Stimulated activated CD4-positive, alpha-beta T cell treated with anti-CD3 and anti-CD28 coated beads, Interleukin-4, amount 100 ng/mL, for 48 hours (primary cell): ENCODE measurements around the gene OR2T5.
"Not testable (repeated sequence)": the region's sequence is repeated elsewhere in the genome, so short reads cannot be mapped to it uniquely, and the experiment has no call there.

Experiments
- DNase-seq, 2 donors: peaks; one replicate each; pipeline ENCODE4 v3.0.0-alpha.2; 2020; ENCODE audit warnings: low read depth in 2 of 2

Gene OR2T5

DNA sequence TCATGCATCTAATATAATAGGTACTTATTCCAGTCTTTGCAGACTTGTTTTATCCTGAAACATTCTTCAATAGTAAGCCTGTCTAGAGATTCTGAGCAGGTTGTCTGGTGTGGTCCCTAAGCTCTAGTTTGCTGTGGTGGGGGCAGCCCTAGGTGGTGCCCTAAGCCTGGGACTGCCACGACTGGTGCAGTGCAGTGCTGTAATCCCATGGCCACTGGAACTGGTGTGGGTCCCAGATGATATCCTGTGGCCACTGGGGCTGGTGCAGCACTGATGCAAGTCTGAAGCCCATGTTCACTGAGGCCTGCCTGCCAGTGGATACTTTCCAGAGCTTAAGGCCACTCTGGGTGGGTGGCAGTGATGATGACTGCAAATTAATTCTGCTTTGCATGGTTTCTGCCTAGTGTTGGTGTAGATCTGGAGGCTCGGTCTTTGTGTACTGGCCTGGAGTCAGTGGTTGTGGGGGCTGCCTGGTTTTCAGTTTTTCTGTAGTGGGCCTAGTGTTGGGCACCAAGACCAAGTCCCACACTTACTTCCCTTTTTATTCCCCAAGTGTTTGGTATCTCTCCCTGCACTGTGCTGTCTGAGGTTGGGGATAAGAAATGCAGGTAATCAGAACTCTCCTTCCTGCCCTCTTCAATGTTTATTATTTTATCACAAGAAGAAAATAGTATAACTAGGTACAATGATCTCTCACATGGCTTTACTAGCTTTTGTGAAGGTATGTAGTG lies 12.1 kb downstream of the OR2T5 start:
- DNase-seq = not testable (repeated sequence)

DNA sequence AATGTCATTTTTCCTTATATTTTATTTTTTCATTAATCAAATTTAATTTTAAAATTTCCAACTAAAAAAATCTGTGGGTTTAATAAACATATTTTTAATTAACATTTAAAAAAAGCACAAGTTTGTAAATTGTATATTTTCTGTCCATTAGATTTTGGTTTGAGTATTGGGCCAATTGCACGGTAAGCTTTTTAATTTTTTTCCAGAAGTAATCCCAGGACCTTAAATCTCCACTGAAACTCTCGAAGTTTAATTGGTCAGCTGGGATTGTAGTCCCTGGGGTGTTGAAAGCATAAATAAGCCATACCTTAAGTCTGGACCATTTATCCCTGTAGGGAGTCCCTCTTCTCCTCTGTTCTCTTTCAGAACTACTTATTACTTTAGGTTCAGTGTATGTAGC lies 19.4 kb downstream of the OR2T5 start, which contains the start of gene OR2G6:
OR2G6 (plus strand) TSS at position 301 of the 400 bp plus-strand sequence. CDS start 13,574 bp downstream, outside the sequence.
- not testable (repeated sequence) for DNase-seq

DNA sequence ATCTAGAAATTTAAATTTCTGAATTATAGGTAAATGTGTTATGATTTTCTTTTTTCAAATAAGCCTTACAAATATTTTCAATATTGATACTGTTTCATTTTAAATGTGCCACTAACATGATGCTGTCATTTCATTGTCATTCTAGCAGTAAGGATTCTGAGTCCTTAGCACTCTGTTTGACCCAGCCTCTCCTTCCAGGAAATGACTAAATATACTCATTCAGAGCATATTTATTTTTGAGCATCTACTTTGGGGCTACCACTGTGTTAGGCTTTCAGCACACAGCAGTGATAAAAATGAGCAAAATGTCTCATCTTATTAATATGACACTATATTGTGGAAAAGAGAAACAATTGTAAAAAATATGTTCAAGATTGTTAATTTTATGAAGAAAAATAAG lies 21.8 kb downstream of the OR2T5 start:
- not testable (repeated sequence) for DNase-seq

DNA sequence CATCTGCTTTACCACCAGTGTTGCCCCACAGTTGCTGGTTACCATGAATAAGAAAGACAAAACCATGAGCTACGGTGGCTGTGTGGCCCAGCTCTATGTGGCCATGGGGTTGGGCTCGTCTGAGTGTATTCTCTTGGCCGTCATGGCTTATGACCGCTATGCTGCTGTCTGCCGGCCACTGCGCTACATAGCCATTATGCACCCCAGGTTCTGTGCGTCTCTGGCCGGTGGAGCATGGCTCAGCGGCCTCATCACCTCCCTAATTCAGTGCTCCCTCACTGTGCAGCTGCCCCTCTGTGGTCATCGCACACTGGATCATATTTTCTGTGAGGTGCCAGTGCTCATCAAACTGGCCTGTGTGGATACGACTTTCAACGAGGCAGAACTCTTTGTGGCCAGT lies 33.5 kb downstream of the OR2T5 start:
- no peak for DNase-seq

DNA sequence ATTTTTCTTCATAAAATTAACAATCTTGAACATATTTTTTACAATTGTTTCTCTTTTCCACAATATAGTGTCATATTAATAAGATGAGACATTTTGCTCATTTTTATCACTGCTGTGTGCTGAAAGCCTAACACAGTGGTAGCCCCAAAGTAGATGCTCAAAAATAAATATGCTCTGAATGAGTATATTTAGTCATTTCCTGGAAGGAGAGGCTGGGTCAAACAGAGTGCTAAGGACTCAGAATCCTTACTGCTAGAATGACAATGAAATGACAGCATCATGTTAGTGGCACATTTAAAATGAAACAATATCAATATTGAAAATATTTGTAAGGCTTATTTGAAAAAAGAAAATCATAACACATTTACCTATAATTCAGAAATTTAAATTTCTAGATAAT lies 49.1 kb downstream of the OR2T5 start:
- not testable (repeated sequence) for DNase-seq
